HG02884 (cell line): ENCODE measurements around the gene PRLR.

Source experiments
- ATAC-seq: cut with Tn5 transposase; IDR thresholded peaks from one replicate; pipeline ENCODE4 v1.9.1; 2021; ENCODE audit warnings: mild to moderate bottlenecking, moderate library complexity; ENCODE audit not compliant: unreplicated experiment

Gene PRLR

GRCh38 chr5:35236770-35237169 lies 6.5 kb upstream of the PRLR start:
- no peak for ATAC-seq

- ATAC-seq: no peak
Observed at GRCh38 chr5:35233601-35234000, 3.3 kb upstream of the PRLR start.

- no peak for ATAC-seq
Observed at GRCh38 chr5:35233121-35233520, 2.8 kb upstream of the PRLR start.

GRCh38 chr5:35232124-35232523 lies 1.8 kb upstream of the PRLR start:
- ATAC-seq: no peak

GRCh38 chr5:35229076-35230037 lies 930 bp downstream of the PRLR start:
- ATAC-seq: peak; percentile 57

GRCh38 chr5:35228310-35228709 lies 2.0 kb downstream of the PRLR start:
- ATAC-seq: no peak

- ATAC-seq: no peak
Observed at GRCh38 chr5:35227720-35228119, 2.6 kb downstream of the PRLR start.

- ATAC-seq: no peak
Observed at GRCh38 chr5:35223787-35224395, 6.4 kb downstream of the PRLR start.

- ATAC-seq: no peak
Observed at GRCh38 chr5:35220967-35221366, 9.3 kb downstream of the PRLR start.

- no peak for ATAC-seq
Observed at GRCh38 chr5:35218981-35219380, 11.3 kb downstream of the PRLR start.

- no peak for ATAC-seq
Observed at GRCh38 chr5:35214051-35214450, 16.2 kb downstream of the PRLR start.

GRCh38 chr5:35213608-35214007 lies 16.7 kb downstream of the PRLR start:
- no peak for ATAC-seq

GRCh38 chr5:35212122-35212982 lies 17.9 kb downstream of the PRLR start:
- ATAC-seq: peak; percentile 83

GRCh38 chr5:35209862-35210261 lies 20.4 kb downstream of the PRLR start:
- no peak for ATAC-seq

GRCh38 chr5:35205606-35206005 lies 24.7 kb downstream of the PRLR start:
- no peak for ATAC-seq

- no peak for ATAC-seq
Observed at GRCh38 chr5:35205186-35205585, 25.1 kb downstream of the PRLR start.

- no peak for ATAC-seq
Observed at GRCh38 chr5:35203403-35203802, 26.9 kb downstream of the PRLR start.

GRCh38 chr5:35202319-35203111 lies 27.8 kb downstream of the PRLR start:
- peak; percentile 90 for ATAC-seq

GRCh38 chr5:35201291-35201690 lies 29.0 kb downstream of the PRLR start:
- ATAC-seq: no peak

- ATAC-seq: no peak
Observed at GRCh38 chr5:35199886-35200285, 30.4 kb downstream of the PRLR start.
